ENCODE results near the gene STUM.

The STUM gene

GRCh38 chr1:226534645-226535044 is 13.9 kb upstream of the STUM start:
- Histone ChIP-seq H3K36me3 (no peaks in the 10 kb centered on the region), H3K4me3 (no peak overlapping the region), H3K27ac (no peak overlapping the region), H3K27me3 (peaks cover 0 to 5% of the 10 kb centered on the region in 2 donors), H3K9me3 (no peaks in the 10 kb centered on the region), H3K4me1 (no peaks in the 10 kb centered on the region)
- DNase-seq = no peak
- intact Hi-C loops (cut with DNase I; ENCODE audit: low total_unique reads) = no loop called here
- TF ChIP-seq CTCF (IDR thresholded peaks at IDR 0.05) = no peak

DNA sequence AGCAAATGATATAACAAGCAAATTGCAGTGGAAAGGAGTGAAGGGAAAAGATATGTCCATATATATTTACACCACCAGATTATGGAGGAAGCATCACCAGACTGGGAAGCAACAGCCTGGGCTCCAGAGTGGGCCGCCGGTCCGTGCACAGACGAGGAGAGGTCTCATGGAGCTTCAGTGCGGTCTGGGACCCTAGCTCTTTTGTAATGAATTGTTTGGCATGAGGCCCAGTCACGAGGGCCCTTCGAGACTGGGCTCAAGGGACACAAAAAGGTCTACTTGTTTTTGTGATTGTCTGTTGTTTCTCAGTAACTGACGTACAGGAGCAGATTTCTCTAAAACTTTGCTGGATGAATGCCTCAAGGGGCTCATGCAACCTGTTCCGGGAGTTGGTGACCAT is 12.9 kb upstream of the STUM start:
- Histone ChIP-seq H3K4me3 (no peak overlapping the region), H3K4me1 (no peaks in the 10 kb centered on the region), H3K36me3 (no peaks in the 10 kb centered on the region), H3K27me3 (peaks cover 0 to 4% of the 10 kb centered on the region in 2 donors), H3K9me3 (no peaks in the 10 kb centered on the region), H3K27ac (no peak overlapping the region)
- DNase-seq = no peak
- TF ChIP-seq CTCF (IDR thresholded peaks at IDR 0.05) = no peak
- intact Hi-C loops (cut with DNase I; ENCODE audit: low total_unique reads) = no loop called here

- Histone ChIP-seq H3K9me3 (no peaks in the 10 kb centered on the region), H3K27ac (no peak overlapping the region), H3K4me3 (no peak overlapping the region), H3K4me1 (peaks cover 0 to 8% (median 2%) of the 10 kb centered on the region in 4 donors), H3K27me3 (no peaks in the 10 kb centered on the region), H3K36me3 (no peaks in the 10 kb centered on the region)
- intact Hi-C loops (cut with DNase I; ENCODE audit: low total_unique reads) = no loop called here
- no peak for TF ChIP-seq CTCF (IDR thresholded peaks at IDR 0.05)
- DNase-seq = no peak
These were observed 7.3 kb upstream of the STUM start for GRCh38 chr1:226541231-226541630.

- Histone ChIP-seq H3K27me3 (no peaks in the 10 kb centered on the region), H3K4me3 (no peak overlapping the region), H3K36me3 (no peaks in the 10 kb centered on the region), H3K4me1 (peaks cover 0 to 8% (median 2%) of the 10 kb centered on the region in 4 donors), H3K9me3 (no peaks in the 10 kb centered on the region), H3K27ac (no peak overlapping the region)
- peak; percentile 64 to 68 for DNase-seq
- no peak for TF ChIP-seq CTCF (IDR thresholded peaks at IDR 0.05)
- intact Hi-C loops (cut with DNase I; ENCODE audit: low total_unique reads) = no loop called here
These were observed 6.6 kb upstream of the STUM start for GRCh38 chr1:226541631-226542622.

DNA sequence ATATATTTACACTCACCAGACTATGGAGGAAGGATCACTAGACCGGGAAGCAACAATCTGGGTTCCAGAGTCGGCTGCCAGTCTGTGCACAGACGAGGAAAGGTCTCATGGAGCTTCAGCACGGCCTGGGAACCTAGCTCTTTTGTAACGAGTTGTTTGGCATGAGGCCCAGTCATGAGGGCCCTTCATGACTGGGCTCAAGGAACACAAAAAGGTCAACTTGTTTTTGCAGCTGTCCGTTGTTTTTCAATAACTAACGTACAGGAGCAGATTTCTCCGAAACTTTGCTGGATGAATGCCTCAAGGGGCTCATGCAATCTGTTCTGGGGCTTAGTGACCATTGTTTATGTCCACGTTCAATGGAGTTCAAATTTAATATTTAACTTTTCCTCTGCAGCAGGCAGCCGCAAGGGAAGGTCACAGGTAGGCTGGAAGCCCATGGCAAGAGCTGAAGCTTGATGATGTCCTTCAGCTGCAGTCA is 5.9 kb upstream of the STUM start:
- Histone ChIP-seq H3K4me1 (peaks cover 0 to 8% (median 2%) of the 10 kb centered on the region in 4 donors), H3K9me3 (no peaks in the 10 kb centered on the region), H3K36me3 (no peaks in the 10 kb centered on the region), H3K27ac (no peak overlapping the region), H3K27me3 (no peaks in the 10 kb centered on the region), H3K4me3 (no peak overlapping the region)
- DNase-seq = peak; percentile 58 to 66
- intact Hi-C loops (cut with DNase I; ENCODE audit: low total_unique reads) = no loop called here
- no peak for TF ChIP-seq CTCF (IDR thresholded peaks at IDR 0.05)

Measured in tibial artery (tissue), 4 donors.